OCI-LY7 (cell line): Measurements from ENCODE around the gene LTBR. TPM values are rescaled to one million over a fixed set of nuclear protein-coding genes. Genes with fewer than 3 reads are reported as not detected.

ENCODE experiments used
- BruUV-seq: library from RNA; stranded (reverse); fragments of 400-500 nt; replicated peaks from 2 replicates; lab custom pipeline; 2021; lab: Mats Ljungman, UMichigan
- CTCF ChIA-PET: fragments of 300-600 bp; sonication (Branson Sonifier 250); formaldehyde crosslinking; loops from one replicate; lab custom pipeline; 2022; ENCODE audit warnings: antibody characterized with exemption; ENCODE audit not compliant: unreplicated experiment; lab: Charles Lee
- POLR2A ChIA-PET: fragments of 300-600 bp; sonication (Branson Sonifier 250); formaldehyde crosslinking; loops from one replicate; lab custom pipeline; 2022; ENCODE audit warnings: antibody characterized with exemption; lab: Charles Lee
- DNase-seq: peaks from one replicate; pipeline ENCODE4 v3.0.0-alpha.2; 2015; ENCODE audit warnings: low spot score
- H2AFZ ChIP-seq: fragments of 200-600 bp; sonication (generic), shearing (Covaris generic); 2 replicates; pipeline ENCODE4 v1.6.1; 2014; ENCODE audit warnings: mild to moderate bottlenecking, antibody characterized with exemption, low read length, moderate library complexity
- H3K27ac ChIP-seq: fragments of 200-600 bp; sonication (generic); 2 replicates; pipeline ENCODE4 v1.5.1; 2014; ENCODE audit warnings: mixed run types, low read depth, mild to moderate bottlenecking, moderate library complexity, low read length, inconsistent platforms; ENCODE audit not compliant: poor library complexity, severe bottlenecking
- H3K36me3 ChIP-seq: fragments of 200-600 bp; sonication (generic); 2 replicates; pipeline ENCODE4 v1.6.1; 2014; ENCODE audit warnings: mild to moderate bottlenecking, antibody characterized with exemption, low read length, moderate library complexity, mixed read lengths; ENCODE audit not compliant: insufficient read depth
- H3K4me1 ChIP-seq: fragments of 200-600 bp; sonication (generic); 2 replicates; pipeline ENCODE4 v1.5.1; 2014; ENCODE audit warnings: mild to moderate bottlenecking, low read length; ENCODE audit not compliant: insufficient read depth, poor library complexity, severe bottlenecking
- H3K4me2 ChIP-seq: fragments of 200-600 bp; sonication (generic); 2 replicates; pipeline ENCODE4 v1.6.1; 2014; ENCODE audit warnings: mild to moderate bottlenecking, low read length
- H3K4me3 ChIP-seq: fragments of 200-600 bp; sonication (generic); 2 replicates; pipeline ENCODE4 v1.5.1; 2014; ENCODE audit warnings: mild to moderate bottlenecking, low read depth, low read length; ENCODE audit not compliant: poor library complexity, severe bottlenecking
- H3K79me2 ChIP-seq: fragments of 200-600 bp; sonication (generic); 2 replicates; pipeline ENCODE4 v1.6.1; 2016; ENCODE audit warnings: low read depth, mild to moderate bottlenecking, low read length, moderate library complexity, mixed read lengths; ENCODE audit not compliant: insufficient read depth
- H3K9me2 ChIP-seq: fragments of 200-600 bp; sonication (generic); 2 replicates; pipeline ENCODE4 v1.6.1; 2016; ENCODE audit warnings: mild to moderate bottlenecking, low read length, mixed read lengths; ENCODE audit not compliant: insufficient read depth
- H3K9me3 ChIP-seq: fragments of 200-600 bp; sonication (generic); 2 replicates; pipeline ENCODE4 v1.6.1; 2014; ENCODE audit warnings: mild to moderate bottlenecking, mixed run types, low read length, mixed read lengths
- H4K20me1 ChIP-seq: fragments of 200-600 bp; sonication (generic); 2 replicates; pipeline ENCODE4 v1.6.1; 2014; ENCODE audit warnings: mild to moderate bottlenecking, antibody characterized with exemption, low read length, moderate library complexity, mixed read lengths; ENCODE audit not compliant: insufficient read depth
- CTCF ChIP-seq: fragments of 200-600 bp; sonication (generic); conservative IDR thresholded peaks from 2 replicates; pipeline ENCODE4 v1.5.1; 2014; ENCODE audit warnings: mild to moderate bottlenecking, antibody characterized with exemption, low read length, moderate library complexity, mixed read lengths
- EZH2phosphoT487 ChIP-seq: fragments of 200-600 bp; sonication (generic); IDR thresholded peaks from 2 replicates; pipeline ENCODE4 v1.6.1; 2018; ENCODE audit warnings: low read depth, borderline replicate concordance, mild to moderate bottlenecking, mixed run types, antibody characterized with exemption, low read length, moderate library complexity, mixed read lengths
- intact Hi-C: fragments of 100-400 bp; cut with micrococcal nuclease; formaldehyde crosslinking; loops from one replicate; pipeline ENCODE4 v1.10.0; 2022; ENCODE audit not compliant: unreplicated experiment
- total RNA-seq, 2 experiments: library from RNA; depleted of rRNA in 1 of 2; stranded (reverse); fragments of >200 nt in 1 of 2; shearing (Covaris generic) in 1 of 2; gene quantifications; 2 replicates each; pipeline ENCODE4 v1.2.3, GENCODE V29; 2014 to 2022

Gene LTBR
- total RNA-seq, 2 experiments from 2014 or later, result not detected

GRCh38 chr12:6416596-6416995 lies 32.6 kb downstream of the LTBR start:
- no peak overlapping the region for H3K4me3 ChIP-seq
- intact Hi-C loops, result no loop called here
- BruUV-seq, result no TSS peak
- H3K27ac ChIP-seq, result no peak overlapping the region
- H3K9me2 ChIP-seq, result no peaks in the 10 kb centered on the region
- H3K36me3 ChIP-seq, result no peaks in the 10 kb centered on the region
- POLR2A ChIA-PET, result interaction anchor here (0.5 kb wide), 1 partner anchor 117 kb away, joined by 3 read pairs; the partner anchor contains the start of gene GAPDH
- no peak overlapping the region for H3K4me2 ChIP-seq
- TF ChIP-seq CTCF (no peak), EZH2phosphoT487 (no peak)
- H4K20me1 ChIP-seq, result no peaks in the 10 kb centered on the region
- H3K79me2 ChIP-seq, result no peaks in the 10 kb centered on the region
- no peak for DNase-seq
- no peak overlapping the region for H2AFZ ChIP-seq
- CTCF ChIA-PET, result no interaction called here
- H3K4me1 ChIP-seq, result peaks cover 6% of the 10 kb centered on the region
- H3K9me3 ChIP-seq, result no peaks in the 10 kb centered on the region

- H3K9me3 ChIP-seq, result no peaks in the 10 kb centered on the region
- DNase-seq, result no peak
- H3K9me2 ChIP-seq, result no peaks in the 10 kb centered on the region
- no peaks in the 10 kb centered on the region for H3K36me3 ChIP-seq
- no peaks in the 10 kb centered on the region for H4K20me1 ChIP-seq
- H3K79me2 ChIP-seq, result no peaks in the 10 kb centered on the region
- H2AFZ ChIP-seq, result no peak overlapping the region
- H3K4me1 ChIP-seq, result peaks cover 15% of the 10 kb centered on the region
- BruUV-seq, result no TSS peak
- POLR2A ChIA-PET, result interaction anchor here (1.1 kb wide), 1 partner anchor 51 kb away, joined by 3 read pairs; no protein-coding TSS in a partner anchor
- intact Hi-C loops, result no loop called here
- H3K4me2 ChIP-seq, result no peak overlapping the region
- no peak overlapping the region for H3K27ac ChIP-seq
- CTCF ChIA-PET, result no interaction called here
- no peak overlapping the region for H3K4me3 ChIP-seq
- TF ChIP-seq EZH2phosphoT487 (no peak), CTCF (no peak)
These were observed 34.8 kb downstream of the LTBR start for GRCh38 chr12:6418796-6419195.

GRCh38 chr12:6420364-6420763 lies 36.4 kb downstream of the LTBR start:
- Histone ChIP-seq H3K4me3 (no peak overlapping the region), H4K20me1 (no peaks in the 10 kb centered on the region), H3K36me3 (no peaks in the 10 kb centered on the region), H3K27ac (no peak overlapping the region), H2AFZ (no peak overlapping the region), H3K9me2 (no peaks in the 10 kb centered on the region), H3K4me2 (no peak overlapping the region), H3K9me3 (no peaks in the 10 kb centered on the region), H3K79me2 (no peaks in the 10 kb centered on the region), H3K4me1 (peaks cover 29% of the 10 kb centered on the region)
- no peak for TF ChIP-seq CTCF
- no peak for TF ChIP-seq EZH2phosphoT487
- POLR2A ChIA-PET, result interaction anchor here (0.7 kb wide), 1 partner anchor 76 kb away, joined by 6 read pairs; no protein-coding TSS in a partner anchor
- intact Hi-C loops, result loop anchor here (10.0 kb wide), 1 partner anchor 274 kb away; no protein-coding TSS in a partner anchor
- no peak for DNase-seq
- BruUV-seq, result no TSS peak
- CTCF ChIA-PET, result no interaction called here
